AG04449 (cell line): ENCODE data around the gene CDH13.

Experiments used
- CTCF ChIA-PET: fragments of 350-600 bp; formaldehyde crosslinking; extraction: SDS; loops from one replicate; lab custom pipeline; 2021; ENCODE audit warnings: antibody characterized with exemption; lab: Yijun Ruan, JAX
- POLR2A ChIA-PET: fragments of 400-600, 350-600 bp; formaldehyde crosslinking; extraction: SDS; loops from one replicate; lab custom pipeline; 2020; ENCODE audit warnings: antibody characterized with exemption, inconsistent platforms; lab: Yijun Ruan, JAX
- DNase-seq: peaks from one replicate; pipeline ENCODE4 v3.0.0-alpha.2; 2010; ENCODE audit warnings: low read depth, low spot score
- H3K4me3 ChIP-seq: 2 replicates; pipeline ENCODE4 v1.5.1; 2011; ENCODE audit warnings: low read depth, mild to moderate bottlenecking, control low read depth, low read length
- CTCF ChIP-seq: IDR thresholded peaks from one replicate; pipeline ENCODE4 v1.5.1; 2011; ENCODE audit warnings: mild to moderate bottlenecking, moderate library complexity, low read length, control low read depth, inconsistent platforms; ENCODE audit not compliant: insufficient read depth; ENCODE audit errors: missing control alignments

The CDH13 gene

GRCh38 chr16:83797013-83797412, 1170.2 kb downstream of the CDH13 start:
- CTCF ChIA-PET: no interaction called here
- POLR2A ChIA-PET: no interaction called here
- H3K4me3 ChIP-seq: no peak overlapping the region
- no peak for TF ChIP-seq CTCF
- DNase-seq: no peak

- TF ChIP-seq CTCF: no peak
- no peak for DNase-seq
- ChIA-PET CTCF (interaction anchor here (1.2 kb wide), 1 partner anchor 95 kb away, joined by 3 read pairs; no protein-coding TSS in a partner anchor), POLR2A (no interaction called here)
- no peak overlapping the region for H3K4me3 ChIP-seq
These were observed 1172.6 kb downstream of the CDH13 start for GRCh38 chr16:83799336-83799735.

GRCh38 chr16:83802135-83802534, 1175.4 kb downstream of the CDH13 start:
- peak overlapping the region; percentile 16 for H3K4me3 ChIP-seq
- peak; percentile 46 for DNase-seq
- TF ChIP-seq CTCF: no peak
- POLR2A ChIA-PET: no interaction called here
- CTCF ChIA-PET: no interaction called here

GRCh38 chr16:83802554-83803205, 1175.9 kb downstream of the CDH13 start:
- CTCF ChIA-PET: no interaction called here
- DNase-seq: no peak
- peak overlapping the region; percentile 16 for H3K4me3 ChIP-seq
- TF ChIP-seq CTCF: no peak
- POLR2A ChIA-PET: no interaction called here

GRCh38 chr16:83803811-83804210, 1177.0 kb downstream of the CDH13 start:
- TF ChIP-seq CTCF: no peak
- POLR2A ChIA-PET: no interaction called here
- CTCF ChIA-PET: no interaction called here
- no peak overlapping the region for H3K4me3 ChIP-seq
- DNase-seq: no peak

- CTCF ChIA-PET: interaction anchor here (1.0 kb wide), 1 partner anchor 22 kb away, joined by 3 read pairs; no protein-coding TSS in a partner anchor
- no peak for TF ChIP-seq CTCF
- no peak overlapping the region for H3K4me3 ChIP-seq
- POLR2A ChIA-PET: no interaction called here
- no peak for DNase-seq
These were observed 1177.6 kb downstream of the CDH13 start for GRCh38 chr16:83804366-83804765.
